ENCODE measurements around the gene RPL39L. TPM values are rescaled to one million over a fixed set of nuclear protein-coding genes. Genes with fewer than 3 reads are reported as not detected.
A peak's percentile ranks its signal among the peaks of the same experiment; 100 is the strongest.

RPL39L gene
- total and polyA plus RNA-seq, 10 donors: 1.9 to 10.9 (median 4.1) TPM

DNA sequence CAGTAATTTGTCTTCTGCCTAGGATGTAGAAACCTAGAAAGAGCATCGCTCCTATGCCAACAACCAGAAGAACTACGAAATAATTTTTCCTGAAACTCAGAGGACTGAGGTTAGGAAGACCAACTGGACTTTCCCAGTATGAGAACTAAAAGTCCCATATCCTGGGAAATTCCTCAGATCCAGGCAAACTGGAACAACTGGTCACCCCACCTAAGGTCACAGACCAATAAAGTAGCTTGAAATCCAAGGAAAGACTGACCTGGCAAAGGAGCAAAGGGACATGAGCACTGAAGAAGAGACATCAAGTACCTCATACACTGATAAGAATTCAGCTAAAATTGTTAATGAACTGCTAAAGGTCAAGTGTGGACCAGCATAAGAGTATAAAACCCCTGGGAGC is 6.6 kb downstream of the RPL39L start:
- Histone ChIP-seq H3K4me3 (no peak overlapping the region), H3K36me3 (peaks cover 0 to 8% (median 0%) of the 10 kb centered on the region in 6 donors), H3K9me3 (peaks cover 0 to 19% (median 7%) of the 10 kb centered on the region in 8 donors), H3K4me1 (peaks cover 4 to 24% (median 13%) of the 10 kb centered on the region in 6 donors), H3K27me3 (replicated peaks in 1 of 7) (no peaks in the 10 kb centered on the region), H3K27ac (peak overlapping the region in 1 of 8 donors; percentile 7)
- 48 to 85% (median 70%) methylated on average over 2 of the region's 2 CpGs for WGBS, 5 donors
- DNase-seq: no peak
- TF ChIP-seq, protein P1, sequence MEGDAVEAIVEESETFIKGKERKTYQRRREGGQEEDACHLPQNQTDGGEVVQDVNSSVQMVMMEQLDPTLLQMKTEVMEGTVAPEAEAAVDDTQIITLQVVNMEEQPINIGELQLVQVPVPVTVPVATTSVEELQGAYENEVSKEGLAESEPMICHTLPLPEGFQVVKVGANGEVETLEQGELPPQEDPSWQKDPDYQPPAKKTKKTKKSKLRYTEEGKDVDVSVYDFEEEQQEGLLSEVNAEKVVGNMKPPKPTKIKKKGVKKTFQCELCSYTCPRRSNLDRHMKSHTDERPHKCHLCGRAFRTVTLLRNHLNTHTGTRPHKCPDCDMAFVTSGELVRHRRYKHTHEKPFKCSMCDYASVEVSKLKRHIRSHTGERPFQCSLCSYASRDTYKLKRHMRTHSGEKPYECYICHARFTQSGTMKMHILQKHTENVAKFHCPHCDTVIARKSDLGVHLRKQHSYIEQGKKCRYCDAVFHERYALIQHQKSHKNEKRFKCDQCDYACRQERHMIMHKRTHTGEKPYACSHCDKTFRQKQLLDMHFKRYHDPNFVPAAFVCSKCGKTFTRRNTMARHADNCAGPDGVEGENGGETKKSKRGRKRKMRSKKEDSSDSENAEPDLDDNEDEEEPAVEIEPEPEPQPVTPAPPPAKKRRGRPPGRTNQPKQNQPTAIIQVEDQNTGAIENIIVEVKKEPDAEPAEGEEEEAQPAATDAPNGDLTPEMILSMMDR (IDR thresholded peaks at IDR 0.05 in 8 of 11, conservative IDR thresholded peaks at IDR 0.05 in 3 of 11): no peak
- no peak for TF ChIP-seq POLR2AphosphoS5 (IDR thresholded peaks at IDR 0.05)
- TF ChIP-seq POLR2A (IDR thresholded peaks at IDR 0.05): no peak
- intact Hi-C loops (cut with DNase I; ENCODE audit: low total_unique reads): no loop called here

DNA sequence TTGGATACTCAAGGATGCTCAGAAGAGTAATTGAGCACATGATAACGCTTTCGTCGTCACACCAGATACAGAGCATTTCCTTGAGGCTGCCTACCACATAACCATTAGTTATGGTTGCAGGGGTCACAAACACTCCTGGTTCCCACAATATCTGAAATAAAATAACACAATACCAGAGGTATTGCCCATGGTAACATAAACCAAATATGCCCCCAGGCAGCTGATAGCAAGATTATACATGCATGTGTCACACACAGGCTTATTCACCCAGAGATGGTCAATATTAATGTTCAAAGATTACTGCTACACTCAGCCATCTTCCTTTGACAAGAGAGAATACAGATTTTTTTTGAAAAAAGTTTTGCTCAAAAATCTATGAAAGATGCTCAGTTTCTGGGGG is 7.3 kb downstream of the RPL39L start:
- TF ChIP-seq, protein P1 (IDR thresholded peaks at IDR 0.05 in 8 of 11, conservative IDR thresholded peaks at IDR 0.05 in 3 of 11): no peak
- TF ChIP-seq POLR2AphosphoS5 (IDR thresholded peaks at IDR 0.05) (no peak), POLR2A (IDR thresholded peaks at IDR 0.05) (no peak)
- H3K36me3 ChIP-seq: peaks cover 0 to 8% (median 0%) of the 10 kb centered on the region in 6 donors
- H3K27ac ChIP-seq: no peak overlapping the region
- 94 to 99% (median 98%) methylated on average over 3 of the region's 3 CpGs for WGBS, 5 donors
- no peaks in the 10 kb centered on the region for H3K27me3 ChIP-seq (replicated peaks in 1 of 7)
- H3K4me1 ChIP-seq: peaks cover 4 to 24% (median 13%) of the 10 kb centered on the region in 6 donors
- no peak overlapping the region for H3K4me3 ChIP-seq
- peaks cover 0 to 21% (median 7%) of the 10 kb centered on the region in 8 donors for H3K9me3 ChIP-seq
- no peak for DNase-seq
- intact Hi-C loops (cut with DNase I; ENCODE audit: low total_unique reads): no loop called here

DNA sequence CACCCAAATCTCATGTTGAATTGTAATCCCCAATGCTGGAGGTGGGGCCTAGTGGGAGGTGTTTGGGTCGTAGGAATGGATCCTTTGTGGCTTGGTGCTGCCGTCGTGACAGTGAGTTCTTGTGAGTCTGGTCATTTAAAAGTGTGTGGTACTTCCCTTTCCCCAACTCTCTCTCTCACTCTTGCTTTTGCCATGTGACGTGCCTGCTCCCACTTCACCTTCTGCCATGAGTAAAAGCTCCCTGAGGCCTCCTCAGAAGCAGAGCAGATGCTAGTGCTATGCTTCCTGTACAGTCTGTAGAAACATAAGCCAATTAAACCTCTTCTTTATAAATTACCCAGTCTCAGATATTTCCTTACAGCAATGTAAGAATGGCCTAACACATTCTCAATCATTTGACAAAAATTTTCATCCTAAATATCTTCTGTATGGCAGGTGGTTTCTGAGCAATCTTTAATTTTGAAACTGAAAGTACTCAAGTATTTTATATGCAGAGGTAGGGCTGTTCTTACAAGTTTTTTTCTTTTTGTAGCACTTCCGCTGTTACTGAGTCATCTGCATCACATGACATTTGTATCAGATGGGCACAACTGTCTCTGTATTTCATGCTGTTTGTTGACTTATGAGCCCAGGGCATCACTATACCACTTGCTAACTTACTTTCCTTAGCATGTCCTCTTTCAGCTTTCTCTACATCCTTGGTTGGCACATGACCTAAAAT is 8.8 kb downstream of the RPL39L start:
- Histone ChIP-seq H3K9me3 (peaks cover 0 to 22% (median 6%) of the 10 kb centered on the region in 8 donors), H3K4me1 (peaks cover 4 to 28% (median 14%) of the 10 kb centered on the region in 6 donors), H3K27ac (peak overlapping the region; percentile 66 to 88 (median 80)), H3K27me3 (replicated peaks in 1 of 7) (no peaks in the 10 kb centered on the region), H3K36me3 (peaks cover 0 to 7% (median 0%) of the 10 kb centered on the region in 6 donors), H3K4me3 (peak overlapping the region in 1 of 8 donors; percentile 15)
- TF ChIP-seq, protein P1 (IDR thresholded peaks at IDR 0.05 in 8 of 11, conservative IDR thresholded peaks at IDR 0.05 in 3 of 11): peak in 1 of 11 experiments; percentile 6
- TF ChIP-seq POLR2A (IDR thresholded peaks at IDR 0.05): no peak
- intact Hi-C loops (cut with DNase I; ENCODE audit: low total_unique reads): no loop called here
- DNase-seq: no peak
- 47 to 65% (median 55%) methylated on average over 5 of the region's 5 CpGs for WGBS, 5 donors

DNA sequence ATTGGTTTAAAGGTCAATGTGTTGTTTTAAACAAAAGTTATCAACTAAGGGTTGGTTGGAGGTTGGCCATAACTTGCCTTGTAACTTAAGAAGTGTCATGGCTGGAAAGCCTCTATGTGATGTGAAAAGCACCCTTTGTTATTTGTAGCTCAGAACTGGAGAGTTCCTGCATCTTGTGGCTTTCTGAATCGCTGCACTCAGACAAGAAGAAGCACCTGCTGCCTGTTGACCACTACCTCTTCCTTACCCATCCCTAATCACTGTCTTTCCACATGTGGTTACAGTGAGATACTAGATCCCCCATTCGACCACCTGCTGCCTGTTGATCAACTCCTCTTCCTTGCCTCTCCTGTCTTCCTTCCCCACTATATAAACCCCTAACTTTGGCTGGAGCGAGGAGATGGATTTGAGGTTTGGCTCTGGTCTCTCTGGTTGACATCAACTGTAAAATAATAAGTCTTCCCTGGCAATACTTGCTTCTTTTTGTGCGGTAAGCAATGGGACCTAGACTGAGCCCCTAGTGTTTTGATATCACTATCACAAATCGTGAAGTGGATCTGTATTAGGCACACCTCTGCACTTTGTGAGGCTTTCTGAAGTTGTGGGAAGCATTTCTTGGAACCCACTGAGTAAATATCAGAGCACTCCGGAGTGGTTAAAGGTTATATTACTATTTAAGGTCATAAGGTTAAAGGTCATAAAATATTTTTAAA is 13.8 kb downstream of the RPL39L start:
- Histone ChIP-seq H3K36me3 (no peaks in the 10 kb centered on the region), H3K4me3 (no peak overlapping the region), H3K27ac (no peak overlapping the region), H3K4me1 (peaks cover 0 to 18% (median 8%) of the 10 kb centered on the region in 6 donors), H3K9me3 (peaks cover 0 to 3% (median 0%) of the 10 kb centered on the region in 8 donors), H3K27me3 (replicated peaks in 1 of 7) (no peaks in the 10 kb centered on the region)
- WGBS, 5 donors: 60 to 81% (median 71%) methylated on average over 6 of the region's 6 CpGs
- DNase-seq: no peak
- TF ChIP-seq, protein P1 (IDR thresholded peaks at IDR 0.05 in 8 of 11, conservative IDR thresholded peaks at IDR 0.05 in 3 of 11): no peak
- no peak for TF ChIP-seq POLR2A (IDR thresholded peaks at IDR 0.05)
- no peak for TF ChIP-seq POLR2AphosphoS5 (IDR thresholded peaks at IDR 0.05)
- intact Hi-C loops (cut with DNase I; ENCODE audit: low total_unique reads): no loop called here

Measured in spleen (tissue), 11 donors.